Sigmoid colon (tissue), 7 donors: ENCODE data around the gene COBL. TPM values are rescaled to one million over a fixed set of nuclear protein-coding genes. Genes with fewer than 3 reads are reported as not detected.

Experiments
- DNase-seq: peaks from one replicate; pipeline ENCODE4 v3.0.0-alpha.2; 2019
- H3K27ac ChIP-seq, 4 donors: fragments of 200-600 bp; sonication (generic); one replicate each; pipeline ENCODE4 v1.5.1; 2016 to 2019; ENCODE audit warnings: mild to moderate bottlenecking in 1 of 4
- H3K27me3 ChIP-seq, 3 donors: fragments of 200-600 bp; sonication (generic); one replicate each; pipeline ENCODE4 v1.5.1; 2019; ENCODE audit warnings: mild to moderate bottlenecking in 1 of 3
- H3K36me3 ChIP-seq, 4 donors: fragments of 200-600 bp; sonication (generic); one replicate each; pipeline ENCODE4 v1.5.1; 2016 to 2019
- H3K4me1 ChIP-seq, 4 donors: fragments of 200-600 bp; sonication (generic); one replicate each; pipeline ENCODE4 v1.5.1; 2017 to 2019
- H3K4me3 ChIP-seq, 4 donors: fragments of 200-600 bp; sonication (generic); one replicate each; pipeline ENCODE4 v1.5.1; 2017 to 2019; ENCODE audit warnings: mild to moderate bottlenecking in 2 of 4, moderate library complexity in 1 of 4
- H3K9me3 ChIP-seq, 4 donors: fragments of 200-600 bp in 3 of 4; sonication (generic) in 3 of 4; one replicate each; pipeline versions ENCODE4 v1.5.1 to v1.6.1; 2013 to 2019
- EP300 ChIP-seq, 4 donors: sonication (generic); formaldehyde crosslinking; IDR thresholded peaks; one replicate each; pipeline ENCODE4 v1.6.1; 2017; ENCODE audit warnings: antibody characterized with exemption in 4 of 4
- POLR2A ChIP-seq, 2 donors: fragments of 450-650 bp; IDR thresholded peaks; one replicate each; pipeline ENCODE4 v1.6.1; 2016; ENCODE audit warnings: antibody characterized with exemption in 2 of 2, mild to moderate bottlenecking in 2 of 2, moderate library complexity in 2 of 2
- POLR2AphosphoS5 ChIP-seq, 4 donors: sonication (generic); formaldehyde crosslinking; IDR thresholded peaks; one replicate each; pipeline ENCODE4 v1.6.1; 2017; ENCODE audit warnings: antibody characterized with exemption in 4 of 4
- WGBS, 2 donors: extraction: QIAGEN DNeasy Blood & Tissue Kit; methylation state at CpG; one replicate each; pipeline ENCODE4 v1.1.7; 2013; 5-methylcytosine and 5-hydroxymethylcytosine counted together
- intact Hi-C: fragments of 100-400 bp; cut with DNase I; formaldehyde crosslinking; loops from one replicate; pipeline ENCODE4 v1.15.1; 2023
- polyA plus RNA-seq, 3 donors: library from polyadenylated mRNA; stranded (reverse); fragments of 200-250 nt; gene quantifications; one replicate each; pipeline ENCODE4 v1.2.3, GENCODE V29; 2013
- total RNA-seq, 4 donors: library from RNA; depleted of rRNA; stranded (reverse); fragments of >200 nt; gene quantifications; one replicate each; pipeline ENCODE4 v1.1.0, GENCODE V29; 2016
- TF ChIP-seq, protein P1 (sequence below), 4 experiments: fragments of 450-650 bp in 3 of 4; fragments of 200-600 bp in 1 of 4; IDR thresholded peaks; one replicate each; pipeline ENCODE4 v1.5.1; 2016 to 2019; ENCODE audit warnings: antibody characterized with exemption in 4 of 4, mild to moderate bottlenecking in 3 of 4, moderate library complexity in 2 of 4
- donor health status: healthy with polysubstance abuse.
- donor health status: Bipolar disorder and iron deficiency.
- donor health status: healthy.

COBL gene
- total and polyA plus RNA-seq, 7 donors = 3.0 to 27.6 (median 10.0) TPM

DNA sequence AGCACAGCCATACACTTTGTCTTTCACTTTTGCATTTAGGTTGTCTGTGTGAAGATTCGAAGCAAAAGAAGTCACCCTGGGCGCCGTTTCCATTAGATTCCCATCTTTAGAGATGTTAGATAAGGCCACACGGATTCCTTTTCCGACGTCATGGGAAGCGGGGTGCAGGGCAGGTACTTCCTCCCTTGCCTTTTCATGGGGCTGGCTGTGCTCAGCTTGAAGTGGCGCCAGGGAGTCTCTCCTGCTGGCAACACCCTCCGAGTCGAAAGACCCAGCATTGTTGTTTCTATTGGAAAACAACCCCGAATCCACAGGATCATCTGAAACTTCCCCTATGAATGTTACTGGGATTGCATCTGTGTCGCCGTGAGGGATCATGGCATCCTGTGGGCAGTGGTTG, 287.5 kb downstream of the COBL start:
- TF ChIP-seq EP300 (IDR thresholded peaks at IDR 0.05) (no peak), POLR2AphosphoS5 (IDR thresholded peaks at IDR 0.05) (no peak), POLR2A (IDR thresholded peaks at IDR 0.05) (no peak)
- intact Hi-C loops = no loop called here
- no peak overlapping the region for H3K27ac ChIP-seq
- 89 to 92% methylated on average over 13 of the region's 13 CpGs for WGBS, 2 donors
- no peaks in the 10 kb centered on the region for H3K9me3 ChIP-seq
- peaks cover 0 to 7% (median 7%) of the 10 kb centered on the region in 4 donors for H3K4me1 ChIP-seq
- H3K4me3 ChIP-seq = no peak overlapping the region
- no peak for DNase-seq
- no peaks in the 10 kb centered on the region for H3K27me3 ChIP-seq
- no peaks in the 10 kb centered on the region for H3K36me3 ChIP-seq

DNA sequence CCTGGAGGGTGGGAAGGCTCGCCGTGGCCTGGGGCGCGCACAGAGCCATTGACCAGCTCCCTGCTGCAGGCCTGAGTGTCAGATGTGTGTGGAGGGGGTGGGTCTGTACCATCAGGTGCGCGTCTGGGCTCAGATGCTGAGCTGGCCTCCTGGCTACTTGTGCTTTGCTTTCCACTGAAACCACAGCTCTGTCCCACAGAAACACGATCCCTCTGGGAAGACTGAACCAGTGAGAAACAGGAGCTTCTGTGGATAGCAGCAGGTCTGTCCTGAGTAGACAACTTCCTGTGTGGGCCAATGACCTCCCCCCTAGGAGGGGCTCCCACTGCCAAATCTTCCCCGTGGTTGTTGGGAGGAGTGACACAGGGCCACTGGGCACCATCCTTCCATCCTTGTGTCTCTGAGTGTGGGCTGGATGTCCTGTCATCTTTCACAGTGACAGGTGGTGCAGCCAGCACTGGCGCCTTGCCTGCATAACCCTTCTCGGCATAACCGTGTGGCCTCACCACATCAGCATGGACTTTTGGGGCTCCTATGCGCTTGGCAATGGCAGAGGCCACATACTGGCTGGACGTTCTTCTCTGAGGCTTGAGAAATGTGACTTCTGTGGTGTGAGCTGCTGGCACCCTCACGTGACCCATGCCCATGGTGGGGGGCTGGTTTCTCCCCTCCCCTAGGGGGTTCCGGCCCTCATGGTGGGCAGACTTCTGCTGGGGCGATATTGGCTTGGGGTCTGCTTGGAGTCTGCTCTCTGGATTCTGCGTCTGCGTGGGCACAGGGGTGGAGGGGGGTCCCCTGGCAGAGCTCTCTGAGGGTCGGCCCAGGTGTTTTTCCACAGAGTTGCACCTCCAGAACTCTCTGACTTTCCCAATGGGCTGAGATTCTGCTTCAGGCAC, 288.4 kb downstream of the COBL start:
- no peak for TF ChIP-seq POLR2A (IDR thresholded peaks at IDR 0.05)
- TF ChIP-seq EP300 (IDR thresholded peaks at IDR 0.05) = no peak
- TF ChIP-seq, protein P1, sequence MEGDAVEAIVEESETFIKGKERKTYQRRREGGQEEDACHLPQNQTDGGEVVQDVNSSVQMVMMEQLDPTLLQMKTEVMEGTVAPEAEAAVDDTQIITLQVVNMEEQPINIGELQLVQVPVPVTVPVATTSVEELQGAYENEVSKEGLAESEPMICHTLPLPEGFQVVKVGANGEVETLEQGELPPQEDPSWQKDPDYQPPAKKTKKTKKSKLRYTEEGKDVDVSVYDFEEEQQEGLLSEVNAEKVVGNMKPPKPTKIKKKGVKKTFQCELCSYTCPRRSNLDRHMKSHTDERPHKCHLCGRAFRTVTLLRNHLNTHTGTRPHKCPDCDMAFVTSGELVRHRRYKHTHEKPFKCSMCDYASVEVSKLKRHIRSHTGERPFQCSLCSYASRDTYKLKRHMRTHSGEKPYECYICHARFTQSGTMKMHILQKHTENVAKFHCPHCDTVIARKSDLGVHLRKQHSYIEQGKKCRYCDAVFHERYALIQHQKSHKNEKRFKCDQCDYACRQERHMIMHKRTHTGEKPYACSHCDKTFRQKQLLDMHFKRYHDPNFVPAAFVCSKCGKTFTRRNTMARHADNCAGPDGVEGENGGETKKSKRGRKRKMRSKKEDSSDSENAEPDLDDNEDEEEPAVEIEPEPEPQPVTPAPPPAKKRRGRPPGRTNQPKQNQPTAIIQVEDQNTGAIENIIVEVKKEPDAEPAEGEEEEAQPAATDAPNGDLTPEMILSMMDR (IDR thresholded peaks at IDR 0.05) = no peak
- TF ChIP-seq POLR2AphosphoS5 (IDR thresholded peaks at IDR 0.05) = no peak
- no peaks in the 10 kb centered on the region for H3K27me3 ChIP-seq
- DNase-seq = no peak
- no peak overlapping the region for H3K4me3 ChIP-seq
- H3K9me3 ChIP-seq = no peaks in the 10 kb centered on the region
- intact Hi-C loops = no loop called here
- no peak overlapping the region for H3K27ac ChIP-seq
- no peaks in the 10 kb centered on the region for H3K36me3 ChIP-seq
- 93 to 96% methylated on average over 19 of the region's 19 CpGs for WGBS, 2 donors
- H3K4me1 ChIP-seq = no peaks in the 10 kb centered on the region

DNA sequence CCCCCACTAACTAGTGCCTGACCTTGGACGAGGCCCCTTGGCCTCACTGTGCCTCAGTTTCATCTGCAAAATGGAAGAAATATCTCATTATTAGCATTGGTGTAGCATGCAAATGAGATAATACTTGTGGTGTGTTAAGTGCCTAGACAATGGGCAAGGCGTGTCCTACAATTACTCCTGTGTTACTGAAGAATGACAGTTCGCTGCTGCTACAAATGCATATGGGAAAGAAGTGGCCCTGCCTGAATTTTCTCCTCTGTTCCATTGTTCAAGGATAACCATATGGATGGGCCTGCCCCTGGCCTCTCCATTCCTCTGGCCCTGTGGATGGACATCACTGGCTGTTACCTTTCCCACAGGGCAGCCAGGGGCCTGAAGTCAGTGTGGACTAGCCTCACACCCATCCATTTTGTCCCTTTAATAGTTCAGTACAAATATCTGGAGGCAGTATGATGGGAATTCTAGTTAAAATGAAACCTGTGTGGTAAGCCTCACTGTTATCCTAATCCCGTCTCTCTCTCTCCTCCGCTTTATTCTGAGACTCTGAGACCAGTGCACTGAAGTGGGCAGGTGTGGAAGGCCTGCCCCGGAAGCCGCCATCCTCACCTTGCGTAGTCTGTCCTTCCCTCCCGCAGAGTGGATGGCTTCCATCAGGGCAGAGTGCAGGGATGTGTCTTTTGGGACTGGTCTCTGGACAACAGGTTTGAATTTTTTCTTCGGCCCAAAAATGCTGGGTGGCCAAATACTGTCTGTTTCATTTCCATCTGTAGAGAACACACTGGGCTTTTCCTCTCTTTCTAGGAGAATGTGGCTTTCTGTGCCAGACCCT, 289.3 kb downstream of the COBL start:
- intact Hi-C loops = no loop called here
- no peaks in the 10 kb centered on the region for H3K36me3 ChIP-seq
- no peak overlapping the region for H3K4me3 ChIP-seq
- H3K4me1 ChIP-seq = no peaks in the 10 kb centered on the region
- no peak for TF ChIP-seq EP300 (IDR thresholded peaks at IDR 0.05)
- TF ChIP-seq, protein P1 (IDR thresholded peaks at IDR 0.05) = no peak
- TF ChIP-seq POLR2A (IDR thresholded peaks at IDR 0.05) = no peak
- TF ChIP-seq POLR2AphosphoS5 (IDR thresholded peaks at IDR 0.05) = no peak
- no peaks in the 10 kb centered on the region for H3K27me3 ChIP-seq
- no peaks in the 10 kb centered on the region for H3K9me3 ChIP-seq
- 95 to 97% methylated on average over 10 of the region's 10 CpGs for WGBS, 2 donors
- H3K27ac ChIP-seq = no peak overlapping the region
- DNase-seq = no peak

DNA sequence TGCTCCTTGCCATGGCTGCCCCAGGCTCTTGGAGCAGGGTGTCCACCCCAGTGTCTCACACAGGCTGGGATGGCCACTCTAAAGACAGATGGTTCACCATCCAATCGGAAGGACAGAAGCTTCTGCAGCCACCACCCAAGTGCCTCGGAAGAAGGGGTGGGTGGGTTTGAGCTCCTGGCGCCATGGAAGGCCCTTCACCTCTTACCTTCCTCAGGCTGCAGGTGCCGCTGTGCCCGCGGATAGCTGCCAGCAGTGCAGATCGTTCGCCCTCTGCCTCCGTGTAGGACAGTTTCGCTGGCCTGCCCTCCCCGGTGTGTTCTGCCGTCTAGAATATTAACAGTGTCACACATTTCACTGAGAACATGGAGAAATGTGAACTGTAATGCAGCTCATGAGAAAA, 290.3 kb downstream of the COBL start:
- no peak overlapping the region for H3K27ac ChIP-seq
- H3K9me3 ChIP-seq = no peaks in the 10 kb centered on the region
- H3K36me3 ChIP-seq = no peaks in the 10 kb centered on the region
- no peak for DNase-seq
- no peak overlapping the region for H3K4me3 ChIP-seq
- TF ChIP-seq POLR2AphosphoS5 (IDR thresholded peaks at IDR 0.05) (no peak), POLR2A (IDR thresholded peaks at IDR 0.05) (no peak), EP300 (IDR thresholded peaks at IDR 0.05) (no peak)
- TF ChIP-seq, protein P1 (IDR thresholded peaks at IDR 0.05) = no peak
- H3K4me1 ChIP-seq = no peaks in the 10 kb centered on the region
- intact Hi-C loops = no loop called here
- H3K27me3 ChIP-seq = no peaks in the 10 kb centered on the region
- WGBS, 2 donors = 96% methylated on average over 12 of the region's 12 CpGs

DNA sequence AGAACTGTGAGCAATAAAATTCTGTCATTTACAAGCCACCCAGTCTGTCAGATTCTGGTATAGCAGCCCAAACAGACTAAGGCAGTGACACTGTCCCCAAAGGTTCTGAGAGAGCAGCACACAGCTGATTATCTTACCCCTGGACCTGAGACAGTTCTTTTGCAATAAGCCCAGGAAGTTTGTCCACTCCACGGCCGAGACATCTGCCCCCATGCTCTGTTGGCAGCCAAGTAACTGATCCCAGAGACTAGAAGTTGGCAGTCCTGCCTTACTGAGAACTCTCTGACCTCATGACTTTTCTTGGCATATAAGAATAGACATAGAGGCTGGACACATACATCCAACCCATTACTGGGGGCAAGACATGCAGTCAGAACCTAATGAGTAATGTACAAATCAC, 290.9 kb downstream of the COBL start:
- intact Hi-C loops = no loop called here
- Histone ChIP-seq H3K27me3 (no peaks in the 10 kb centered on the region), H3K4me1 (no peaks in the 10 kb centered on the region), H3K9me3 (no peaks in the 10 kb centered on the region), H3K27ac (no peak overlapping the region), H3K4me3 (no peak overlapping the region), H3K36me3 (no peaks in the 10 kb centered on the region)
- no peak for DNase-seq
- 81 to 93% methylated on average over 2 of the region's 2 CpGs for WGBS, 2 donors
- TF ChIP-seq POLR2AphosphoS5 (IDR thresholded peaks at IDR 0.05) (no peak), POLR2A (IDR thresholded peaks at IDR 0.05) (no peak), EP300 (IDR thresholded peaks at IDR 0.05) (no peak)
- TF ChIP-seq, protein P1 (IDR thresholded peaks at IDR 0.05) = no peak
